GM19397 (cell line): ENCODE measurements around the gene C12orf42.

ENCODE experiments used
- ATAC-seq: cut with Tn5 transposase; IDR thresholded peaks from one replicate; pipeline ENCODE4 v1.9.1; 2021; ENCODE audit warnings: mild to moderate bottlenecking, moderate library complexity; ENCODE audit not compliant: unreplicated experiment

The C12orf42 gene

DNA sequence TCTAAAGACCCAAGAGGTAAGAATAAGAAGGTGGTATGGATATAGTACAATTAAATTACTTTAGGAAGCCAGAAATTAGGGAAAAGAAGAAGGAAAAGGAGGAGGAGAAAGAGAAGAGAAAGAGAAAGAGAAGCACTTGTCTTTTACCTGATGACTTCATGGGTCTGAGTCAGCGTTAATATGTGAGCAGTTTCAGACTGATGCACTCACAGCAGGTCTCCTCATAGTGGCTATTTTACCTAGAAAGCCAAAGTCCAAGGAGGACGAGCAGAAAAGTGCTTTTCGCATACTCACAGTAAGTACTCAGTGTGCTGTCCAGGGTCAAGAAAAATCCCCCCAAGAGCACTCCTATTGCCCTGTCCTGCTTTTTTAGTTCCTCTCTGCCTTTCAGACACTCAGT, 222.1 kb downstream of the C12orf42 start:
- ATAC-seq: no peak

DNA sequence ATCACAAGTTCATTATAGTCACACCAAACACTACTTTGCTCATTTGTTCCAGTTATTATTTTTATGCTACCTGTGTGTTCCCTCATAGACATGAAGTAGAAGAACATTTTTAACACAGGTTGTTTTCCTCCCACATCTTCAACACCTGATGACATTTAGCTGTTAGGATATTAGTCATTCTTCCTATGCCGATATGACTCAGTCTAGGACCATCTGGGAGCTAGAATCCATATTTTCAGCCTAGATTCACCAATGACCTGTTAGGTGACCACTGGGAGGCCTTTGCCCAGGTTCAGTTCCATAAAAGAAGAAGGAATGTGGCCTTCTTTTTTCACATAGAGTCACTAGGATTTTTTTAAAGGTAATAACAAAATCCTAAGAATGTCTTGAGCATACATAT, 222.8 kb downstream of the C12orf42 start:
- no peak for ATAC-seq

DNA sequence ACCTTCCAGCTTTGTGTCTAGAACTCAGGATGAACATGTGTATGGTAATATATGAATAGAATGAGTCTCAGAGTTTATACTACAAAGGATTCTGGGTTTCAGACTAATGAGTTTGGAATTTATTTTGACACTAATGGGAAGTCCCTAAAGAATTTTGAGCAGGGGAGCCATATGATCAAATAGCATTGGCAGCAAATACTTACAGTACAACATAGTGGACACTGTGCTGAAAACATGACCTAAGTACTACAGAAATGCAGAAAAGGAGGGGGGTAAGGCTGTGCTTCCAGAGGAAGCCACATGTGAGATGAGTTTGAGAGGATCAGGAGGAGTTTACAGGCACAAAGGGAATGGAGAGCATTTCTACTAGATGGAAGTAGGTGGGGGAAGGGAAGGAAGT, 225.8 kb downstream of the C12orf42 start:
- no peak for ATAC-seq

DNA sequence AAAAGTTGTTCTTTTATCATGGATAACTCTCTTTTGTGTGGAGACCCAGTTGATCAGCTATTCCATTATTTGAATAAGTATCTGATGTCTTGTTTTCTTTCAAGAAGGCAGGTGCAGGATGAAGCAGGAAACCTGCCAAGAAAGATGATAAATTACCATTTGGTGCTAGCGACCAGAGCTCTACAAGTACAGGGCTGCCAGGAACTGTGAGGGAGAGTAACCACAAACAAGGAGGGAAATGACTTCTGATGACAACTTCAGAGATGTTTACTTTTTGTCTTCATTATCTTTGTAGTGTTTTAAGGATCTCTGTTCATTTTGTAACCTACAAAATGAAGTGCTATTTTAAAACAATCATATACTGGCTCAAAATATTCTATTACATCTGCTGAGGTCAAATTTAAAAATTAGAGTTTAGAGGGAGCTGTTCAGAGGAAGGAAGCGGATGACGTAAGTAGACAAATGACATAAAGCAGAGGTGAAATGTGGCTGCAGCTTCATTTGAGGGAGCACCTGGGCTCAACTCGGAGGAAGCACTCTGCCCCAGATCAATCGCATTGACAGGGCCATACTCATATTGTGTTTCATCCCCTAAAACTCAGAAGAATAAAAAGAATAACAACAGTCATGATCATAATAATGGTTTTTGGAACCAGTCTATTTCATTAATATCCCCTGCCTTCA, 226.8 kb downstream of the C12orf42 start:
- ATAC-seq: no peak

DNA sequence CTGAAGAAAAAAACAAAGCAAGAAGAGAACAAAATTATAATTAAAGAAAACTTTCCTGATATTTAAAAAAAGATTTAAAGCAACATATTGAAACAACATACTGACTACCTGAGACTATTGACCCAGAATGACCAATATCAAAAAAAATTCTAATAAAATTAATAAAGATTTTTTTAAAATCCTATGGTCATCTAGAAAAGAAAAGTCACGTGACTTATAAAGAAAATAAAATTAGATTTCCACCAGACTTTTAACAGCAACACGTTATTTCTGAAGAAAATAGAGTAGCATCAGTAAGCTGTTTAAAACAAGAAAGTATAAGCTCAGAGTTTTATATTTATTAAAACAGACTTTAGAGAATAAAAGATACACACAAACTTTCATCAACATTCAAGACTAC, 238.0 kb downstream of the C12orf42 start:
- ATAC-seq: no peak
